Activated T-cell treated with anti-CD3 and anti-CD28 coated beads, Interleukin-2, amount 50 U/mL, for 1 hour (primary cell): ENCODE measurements around the gene HES7.
A peak's percentile ranks its signal among the peaks of the same experiment; 100 is the strongest.

ENCODE experiments used
- DNase-seq: peaks from one replicate; pipeline ENCODE4 v3.0.0-alpha.2; 2020

HES7 gene

DNA sequence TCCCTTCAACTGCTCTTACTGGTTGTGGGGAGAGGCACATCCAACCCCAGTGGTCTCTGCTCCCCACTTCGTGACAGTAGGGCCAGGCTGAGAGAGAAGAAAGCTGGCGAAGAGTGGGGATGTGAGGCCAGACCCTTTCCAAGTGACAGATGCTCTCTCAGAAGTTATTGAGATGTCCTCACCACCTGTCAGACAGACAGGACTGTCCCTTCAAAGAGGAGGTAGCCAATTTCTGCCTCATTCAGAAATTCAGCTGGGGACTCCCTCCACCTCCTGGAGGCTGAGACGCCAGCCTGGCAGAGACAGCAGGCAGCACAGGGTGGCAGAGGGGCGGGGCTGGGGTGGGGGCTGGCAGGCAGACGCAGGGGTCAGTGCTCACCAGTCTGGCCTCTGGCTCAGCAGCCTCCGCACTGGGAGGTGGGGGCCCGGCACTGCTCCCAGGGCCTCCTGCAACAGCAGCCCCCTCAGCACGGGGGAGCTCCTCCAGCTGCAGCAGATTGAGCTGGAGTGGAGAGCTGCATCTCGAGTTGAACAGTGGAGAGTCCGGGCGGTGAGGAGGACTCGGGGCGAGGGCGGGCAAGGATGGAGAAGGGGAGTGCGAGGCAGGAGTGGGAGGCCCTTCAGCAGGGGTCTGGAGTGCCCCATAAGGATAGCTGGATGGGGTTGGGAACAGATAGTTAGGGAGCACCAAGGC, 19.1 kb upstream of the HES7 start:
- DNase-seq: peak; percentile 24

DNA sequence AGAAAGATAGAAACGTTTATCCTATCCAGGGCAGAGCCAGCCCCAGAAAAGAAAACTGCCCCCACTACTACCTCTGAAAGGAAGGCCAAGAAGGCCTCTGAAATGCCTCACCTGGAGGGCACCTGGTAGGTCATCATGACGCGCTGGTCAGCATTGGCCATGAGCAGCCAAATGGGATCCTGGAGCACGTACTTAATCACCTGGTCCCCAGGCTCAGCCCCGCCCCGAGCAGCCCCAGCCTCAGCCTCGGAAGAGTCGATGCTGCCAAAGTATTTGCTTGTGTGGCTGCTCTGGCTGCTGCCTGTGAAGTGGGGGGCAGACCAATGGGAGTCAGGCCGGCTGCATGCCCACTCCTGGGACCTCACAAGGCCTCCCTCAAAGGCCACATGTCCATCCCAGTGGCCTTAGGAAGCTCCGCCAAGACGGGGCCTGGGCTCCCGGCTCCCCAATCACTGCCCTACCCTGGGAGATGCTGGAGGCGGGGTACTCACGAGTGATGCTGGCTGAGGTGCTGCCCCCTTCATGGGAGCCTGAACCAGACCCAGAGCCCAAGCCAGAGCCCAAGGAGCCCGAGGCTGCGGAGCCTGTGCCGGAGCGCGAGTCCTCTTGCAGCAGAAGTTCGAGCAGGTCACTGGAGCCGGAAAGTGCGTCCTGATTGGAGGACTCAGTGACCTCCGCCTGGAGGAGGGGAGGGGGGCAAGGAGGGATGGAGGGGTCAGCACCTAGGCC, 18.4 kb upstream of the HES7 start:
- no peak for DNase-seq

DNA sequence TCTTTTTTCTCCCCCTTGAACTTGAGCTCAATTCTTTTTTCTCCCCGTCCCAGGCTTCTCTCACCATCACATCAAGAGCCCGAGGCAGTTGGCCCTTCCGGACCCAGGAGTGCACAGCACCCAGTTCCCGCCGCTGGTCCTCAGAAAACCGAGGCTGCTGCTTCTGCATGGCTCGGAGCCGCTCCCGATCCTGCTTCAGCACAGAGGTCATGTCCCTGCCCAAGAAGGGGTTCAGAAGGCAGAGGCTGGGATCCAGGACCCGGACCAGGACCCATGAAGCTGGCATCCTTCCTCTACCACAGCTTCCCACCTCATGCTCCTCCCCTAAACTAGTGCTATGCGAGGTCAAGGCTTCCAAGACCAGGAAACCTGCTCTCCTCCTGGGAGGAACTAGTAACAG, 17.8 kb upstream of the HES7 start:
- no peak for DNase-seq

DNA sequence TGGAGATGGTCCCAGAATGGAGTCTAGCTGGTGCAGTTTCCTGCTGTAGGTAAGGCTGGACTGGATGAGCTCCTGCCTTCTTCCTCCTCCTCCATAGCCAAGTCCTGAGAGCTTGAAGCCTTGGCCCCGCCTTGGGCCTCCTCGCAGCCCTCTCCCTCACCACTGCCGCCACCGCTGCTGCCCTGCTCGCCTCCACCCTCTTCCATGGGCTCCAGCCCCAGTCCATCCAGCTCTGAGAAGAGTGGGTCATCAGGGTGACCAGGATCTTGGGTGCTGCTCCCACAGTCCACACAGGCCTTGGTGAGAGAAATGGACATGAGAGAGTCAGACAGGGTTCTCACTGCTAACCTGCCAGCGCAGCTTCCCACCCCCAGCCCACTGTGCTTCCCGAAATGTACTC, 17.1 kb upstream of the HES7 start:
- no peak for DNase-seq

DNA sequence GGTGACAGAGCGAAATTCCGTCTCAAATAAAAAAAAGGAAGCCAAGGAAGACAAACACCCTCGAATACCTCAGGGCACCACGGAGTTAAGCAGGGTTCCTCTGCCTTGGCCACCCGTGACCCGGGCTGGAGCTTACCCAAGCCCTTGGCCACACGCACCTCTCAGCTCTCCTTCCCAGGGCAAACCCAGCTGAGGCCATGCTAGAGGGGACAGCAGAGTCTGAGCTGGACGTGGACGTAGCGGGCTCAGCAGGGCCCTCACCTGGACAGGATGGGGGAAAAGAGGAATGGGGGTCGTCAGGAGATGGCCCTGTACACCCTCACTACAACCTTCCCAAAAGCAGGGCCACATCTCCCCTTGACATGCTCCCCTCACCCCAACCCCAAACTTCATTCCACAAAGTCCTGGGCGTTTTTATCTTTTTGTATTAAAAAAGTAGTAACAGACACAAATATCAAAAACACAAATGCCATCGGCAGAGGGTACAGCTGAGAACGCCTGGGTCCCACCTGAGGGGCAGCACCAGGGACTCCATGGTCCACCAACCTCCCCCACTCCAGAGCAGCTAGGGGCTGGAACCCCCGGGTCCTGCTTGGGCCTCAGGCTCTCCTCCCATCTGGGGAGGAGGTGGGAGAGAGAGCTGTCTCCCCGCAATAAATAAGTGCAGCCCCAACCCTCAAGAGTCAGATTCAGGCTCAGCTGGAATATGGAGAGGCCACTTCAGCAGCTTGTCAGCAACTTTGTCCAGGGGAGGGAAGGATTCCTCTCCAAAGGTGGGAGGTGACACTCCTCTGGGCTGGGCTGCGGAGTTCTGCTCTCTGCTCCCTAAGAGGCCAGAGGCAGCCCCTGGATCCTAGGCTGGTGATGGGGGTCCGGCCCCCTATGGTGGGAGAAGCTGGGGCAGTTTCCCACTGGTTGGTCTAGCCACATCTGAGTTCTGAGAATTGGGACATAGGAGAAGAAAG, 16.4 kb upstream of the HES7 start:
- DNase-seq: peak; percentile 30

DNA sequence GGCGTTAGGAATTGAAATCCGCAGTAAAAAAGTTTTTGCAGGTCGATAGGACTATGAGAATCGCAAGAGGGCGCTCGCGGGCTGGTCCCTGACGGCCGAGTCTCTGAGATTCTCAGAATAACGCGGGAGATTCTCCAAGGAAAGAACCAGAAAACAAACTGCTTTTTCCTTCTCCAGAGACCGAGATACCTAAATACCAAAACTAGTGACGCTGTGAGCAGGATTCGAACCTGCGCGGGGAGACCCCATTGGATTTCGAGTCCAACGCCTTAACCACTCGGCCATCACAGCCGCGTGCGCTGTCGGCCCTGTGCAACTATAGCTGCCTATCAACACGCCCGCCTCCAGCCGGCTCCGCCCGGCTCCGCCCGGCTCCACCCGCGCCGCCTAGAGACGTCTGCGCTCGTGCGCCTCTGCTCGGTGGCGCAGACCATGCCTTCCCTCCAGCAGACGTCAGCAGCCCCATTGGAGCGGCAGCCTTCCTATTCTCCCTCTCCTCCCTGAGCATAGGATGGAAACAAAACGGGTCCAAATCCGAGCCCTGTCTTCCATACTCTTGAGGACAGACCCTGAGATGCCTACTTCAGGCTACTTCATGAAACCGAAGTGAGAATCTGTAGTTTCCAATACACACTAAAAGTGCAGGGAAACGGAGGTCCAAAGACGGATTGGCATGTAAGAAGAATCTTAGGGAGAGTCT, 14.9 kb upstream of the HES7 start:
- peak; percentile 95 for DNase-seq

DNA sequence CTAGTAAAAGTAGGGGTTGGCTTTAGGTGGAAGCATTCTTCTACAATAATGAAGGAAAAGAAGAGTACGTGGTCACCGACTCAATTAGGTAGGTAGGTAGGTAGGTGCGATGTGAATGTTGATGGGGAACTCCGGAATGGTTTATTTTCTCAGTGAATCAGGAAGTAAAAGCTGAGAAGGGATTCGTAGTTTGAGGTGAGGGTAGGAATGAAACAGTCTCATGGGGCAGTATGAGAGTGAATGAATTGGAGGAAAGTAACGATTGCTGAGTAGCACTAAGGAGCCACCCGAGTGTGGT, 14.4 kb upstream of the HES7 start:
- no peak for DNase-seq

DNA sequence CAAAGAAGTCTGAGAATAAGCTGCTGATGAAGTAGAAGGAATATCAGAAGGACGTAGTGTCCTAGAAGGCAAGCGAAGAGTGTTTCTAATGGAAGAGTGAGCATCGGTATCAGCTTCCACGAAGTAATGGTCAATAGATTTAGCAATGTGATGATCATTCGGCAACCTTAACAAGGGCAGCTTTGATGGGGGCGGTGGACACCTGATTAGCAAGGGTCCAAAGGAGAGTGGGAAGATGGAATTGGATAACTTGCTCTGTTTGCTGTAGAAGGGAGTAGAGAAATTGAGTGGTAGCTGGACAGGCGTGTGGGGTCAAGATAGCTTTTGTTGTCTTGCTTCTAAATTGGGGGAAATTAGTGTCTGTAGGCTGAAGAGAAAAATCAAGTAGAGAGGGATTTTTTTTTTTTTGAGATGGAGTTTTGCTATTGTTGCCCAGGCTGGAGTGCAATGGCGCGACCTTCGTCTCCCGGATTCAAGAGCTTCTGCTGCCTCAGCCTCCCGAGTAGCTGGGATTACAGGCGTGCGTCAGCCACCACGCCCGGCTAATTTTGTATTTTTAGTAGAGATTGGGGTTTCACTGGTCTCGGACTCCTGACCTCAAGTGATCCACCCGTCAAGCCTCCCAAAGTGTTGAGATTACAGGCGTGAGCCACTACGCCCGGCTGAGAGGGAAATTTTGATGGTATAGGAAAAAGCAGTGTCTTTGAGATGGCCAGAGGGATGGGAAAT, 13.9 kb upstream of the HES7 start:
- peak; percentile 22 for DNase-seq

DNA sequence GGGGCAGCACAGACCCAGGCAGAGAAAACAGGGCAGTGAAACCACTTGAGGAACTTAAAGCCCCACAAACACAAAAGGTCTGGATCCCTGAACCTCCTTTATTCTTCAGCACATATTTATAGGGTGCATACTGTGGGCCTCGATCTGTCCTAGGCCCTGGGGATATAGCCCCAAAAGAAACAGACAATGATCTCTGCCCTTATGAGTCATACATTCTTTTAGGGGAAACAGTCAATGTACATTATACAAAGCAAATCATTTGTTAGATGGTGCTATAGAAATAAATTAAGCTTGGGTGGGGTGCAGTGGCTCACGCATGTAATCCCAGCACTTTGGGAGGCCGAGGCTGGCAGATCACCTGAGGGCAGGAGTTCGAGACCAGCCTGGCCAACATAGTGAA, 10.0 kb upstream of the HES7 start:
- no peak for DNase-seq

DNA sequence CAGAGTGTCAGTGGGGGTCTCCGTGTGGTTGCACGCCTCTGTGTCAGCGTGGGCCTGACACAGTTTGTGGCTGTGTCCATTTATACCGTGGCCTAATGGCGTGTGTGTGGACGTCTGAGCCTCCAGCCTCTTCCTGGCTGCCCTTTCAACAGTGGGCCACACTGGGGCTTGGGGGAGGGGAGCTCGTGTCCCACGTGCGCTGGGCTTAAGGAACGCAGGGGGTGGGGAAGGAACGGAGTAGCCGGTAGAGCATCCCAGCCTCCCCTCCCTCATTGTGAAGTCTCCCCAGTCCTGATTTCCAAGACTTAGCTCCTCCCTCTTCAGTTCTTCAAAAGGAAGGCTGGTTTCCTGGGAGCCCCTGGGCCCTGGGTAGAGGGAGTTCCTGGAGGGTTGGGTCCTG, 9.5 kb upstream of the HES7 start:
- no peak for DNase-seq

DNA sequence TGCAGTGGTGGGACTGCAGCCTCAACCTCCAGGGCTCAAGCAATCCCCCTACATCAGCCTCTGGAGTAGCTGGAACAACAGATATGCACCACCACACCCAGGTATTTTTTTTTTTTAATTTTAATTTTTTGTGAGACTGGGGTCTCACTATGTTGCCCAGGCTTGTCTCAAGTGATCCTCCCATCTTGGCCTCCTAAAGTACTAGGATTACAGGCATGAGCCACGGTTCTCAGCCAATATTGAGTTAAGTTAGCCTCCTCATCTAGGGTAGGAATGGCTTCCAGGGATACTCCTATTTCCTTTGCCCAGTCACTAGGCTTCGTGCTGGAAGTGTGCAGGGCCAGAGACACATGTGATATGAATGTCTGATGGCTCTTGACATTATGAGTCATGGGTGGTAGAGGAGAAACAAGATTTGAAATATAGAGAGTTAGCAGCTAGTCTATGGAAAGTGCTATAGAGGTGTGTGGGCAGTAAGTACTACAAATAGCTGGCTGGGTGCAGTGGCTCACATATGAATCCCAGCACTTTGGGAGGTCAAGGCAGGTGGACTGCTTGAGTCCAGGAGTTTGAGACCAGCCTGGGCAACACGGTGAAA, 8.0 kb upstream of the HES7 start:
- no peak for DNase-seq

DNA sequence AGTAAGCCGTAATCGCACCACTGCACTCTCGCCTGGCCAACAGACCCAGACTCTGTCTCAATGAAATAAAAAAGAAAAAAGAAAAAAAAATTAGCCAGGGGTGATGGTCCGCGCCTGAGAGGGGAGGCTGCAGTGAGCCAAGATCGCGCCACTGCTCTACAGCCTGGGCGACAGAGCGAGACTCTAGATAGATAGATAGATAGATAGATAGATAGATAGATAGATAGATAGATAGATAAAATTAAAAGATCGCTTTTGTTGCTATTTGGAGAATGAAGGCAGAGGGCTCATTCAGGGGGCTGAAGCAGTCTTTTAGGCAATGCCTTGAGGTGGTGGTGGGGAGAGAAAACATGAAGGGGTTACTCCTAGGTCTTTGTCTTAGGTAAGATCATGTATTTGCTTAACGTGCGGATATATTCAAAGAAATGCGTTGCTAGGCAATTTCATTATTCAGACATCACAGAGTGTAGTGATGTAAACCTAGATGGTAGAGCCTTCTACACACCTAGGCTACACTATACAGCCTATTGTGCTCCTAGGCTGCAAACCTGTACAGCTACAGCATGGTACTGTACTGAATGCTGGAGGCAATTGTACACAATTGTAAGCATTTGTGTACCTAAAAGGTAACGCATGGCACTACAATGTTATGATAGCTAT, 4.3 kb upstream of the HES7 start:
- DNase-seq: no peak

DNA sequence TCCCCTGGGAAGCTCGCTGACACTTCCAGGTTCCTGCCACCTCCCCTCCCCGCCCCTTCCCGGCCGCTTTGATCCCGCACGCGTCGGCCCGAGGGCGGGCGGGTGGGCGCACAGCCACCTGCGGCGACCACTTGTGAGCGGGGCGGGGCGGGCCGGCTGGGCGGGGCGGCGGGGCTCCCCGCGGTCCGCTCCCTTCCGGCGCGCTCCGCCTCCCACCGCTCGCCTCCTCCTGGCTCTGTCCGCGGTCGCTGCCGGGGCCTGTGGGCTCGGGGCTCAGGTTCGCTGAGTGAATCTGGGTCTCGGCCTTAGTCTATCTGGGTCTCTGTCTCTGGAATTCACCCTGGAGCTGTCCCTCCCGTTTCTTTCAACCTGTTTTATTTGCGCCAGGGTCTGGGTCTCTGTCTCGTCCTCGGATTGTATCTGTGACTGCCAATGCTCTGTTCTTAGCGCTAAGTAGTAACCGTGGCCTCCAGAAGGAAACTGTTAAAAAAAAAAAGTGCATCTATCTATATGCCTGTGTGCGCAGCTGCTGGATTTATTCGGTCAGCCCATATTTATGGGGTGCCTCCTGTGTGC, 2.7 kb upstream of the HES7 start:
- DNase-seq: peak; percentile 56

DNA sequence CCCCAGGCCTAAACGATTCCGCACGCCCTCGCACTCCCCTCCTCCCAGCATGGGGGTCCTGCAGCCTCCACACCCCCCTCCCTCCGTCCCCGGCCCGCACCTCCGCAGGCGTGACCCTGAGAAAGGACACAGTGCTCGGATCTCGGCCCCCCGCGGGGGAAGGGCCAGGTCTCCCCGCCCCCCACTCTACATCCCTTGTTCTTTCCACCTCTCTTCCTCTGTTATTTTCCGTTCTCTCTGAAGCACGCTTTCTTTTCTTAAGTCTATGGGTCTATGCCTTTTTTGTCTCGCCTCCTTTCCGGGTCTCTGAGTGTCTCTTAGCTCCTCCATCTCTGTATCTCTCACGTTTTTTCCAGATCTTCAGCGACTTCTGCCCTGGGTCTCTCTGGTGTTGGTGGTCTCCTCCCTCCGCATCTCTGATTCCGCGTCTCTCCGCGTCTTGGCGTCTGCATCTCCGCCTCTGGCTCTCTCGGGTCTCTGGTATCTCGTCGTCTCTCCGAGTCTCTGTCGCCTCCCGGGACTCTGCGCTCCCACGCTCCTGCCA, 2.1 kb upstream of the HES7 start:
- no peak for DNase-seq

DNA sequence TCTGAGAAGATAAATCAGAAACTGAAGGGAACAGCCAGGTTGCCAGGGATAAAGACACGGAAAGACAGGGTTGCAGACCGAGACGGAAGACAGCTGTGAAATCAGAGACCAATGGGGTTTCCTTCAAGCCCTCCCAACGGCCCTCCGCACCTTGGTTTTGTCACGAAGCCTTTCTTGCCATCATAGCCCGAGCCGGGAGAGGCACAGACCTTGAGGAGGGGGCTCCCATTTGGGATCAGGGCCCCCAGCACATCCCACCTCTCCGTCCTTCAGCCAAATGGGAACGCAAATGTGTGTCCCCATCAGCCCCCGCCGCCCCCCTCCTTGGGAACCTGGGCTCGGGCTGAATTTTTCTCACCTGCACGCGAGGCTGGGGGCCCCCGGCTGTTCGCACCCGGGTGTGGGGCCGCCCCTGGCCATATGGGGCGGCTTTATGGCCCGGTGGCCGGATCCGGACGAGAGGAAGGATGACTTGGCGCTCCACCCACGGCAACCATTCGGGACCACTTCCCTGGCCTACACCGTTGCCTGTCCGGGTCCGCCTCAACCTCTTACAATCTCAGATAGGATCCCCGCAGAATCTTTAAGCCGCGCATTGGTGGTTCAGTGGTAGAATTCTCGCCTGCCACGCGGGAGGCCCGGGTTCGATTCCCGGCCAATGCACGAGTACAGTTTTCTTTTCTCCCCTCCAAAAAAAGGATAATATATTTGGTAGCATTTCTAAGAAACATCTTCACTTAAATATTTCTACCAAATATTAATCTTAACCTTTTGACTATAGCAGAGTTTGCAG, 1.4 kb upstream of the HES7 start:
- DNase-seq: peak; percentile 89

DNA sequence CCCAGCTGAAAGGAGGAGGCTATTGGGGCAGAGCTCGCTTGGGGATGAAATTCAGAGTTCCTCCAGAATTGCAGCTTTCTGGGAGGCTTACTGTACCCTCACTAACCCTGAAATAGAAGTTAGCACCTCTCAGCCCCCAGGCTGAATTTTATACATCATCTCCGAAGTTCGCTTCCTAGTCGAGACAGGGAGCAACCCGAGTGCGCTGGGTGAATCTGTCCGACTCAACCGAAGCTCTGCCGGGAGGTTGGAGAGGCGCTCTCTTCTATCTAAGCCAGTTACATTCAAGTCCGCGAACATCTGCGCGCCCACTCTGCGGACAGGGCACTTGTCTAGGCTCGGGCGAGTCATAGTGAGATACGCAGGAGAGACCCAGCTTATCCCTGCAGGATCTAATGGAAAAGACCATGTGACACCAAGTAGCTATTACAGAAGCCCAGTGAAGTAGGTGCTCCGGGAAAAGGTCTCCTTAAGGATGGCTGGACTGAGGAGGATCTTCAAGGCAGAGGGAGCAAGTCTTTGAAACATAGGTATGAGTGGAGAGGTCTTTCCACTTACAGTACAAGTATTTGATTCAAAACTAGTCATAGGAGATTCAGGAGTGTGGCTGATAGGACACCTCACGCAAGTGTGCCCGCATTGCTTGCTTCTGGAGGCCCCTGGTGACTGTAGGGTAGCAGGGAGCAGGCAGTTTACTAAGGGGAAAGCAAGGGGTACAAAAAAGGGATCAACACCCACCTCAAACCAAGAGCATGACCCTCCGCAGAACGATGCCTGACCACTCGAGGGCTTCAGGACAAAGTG, 646 bp upstream of the HES7 start:
- DNase-seq: peak; percentile 45

DNA sequence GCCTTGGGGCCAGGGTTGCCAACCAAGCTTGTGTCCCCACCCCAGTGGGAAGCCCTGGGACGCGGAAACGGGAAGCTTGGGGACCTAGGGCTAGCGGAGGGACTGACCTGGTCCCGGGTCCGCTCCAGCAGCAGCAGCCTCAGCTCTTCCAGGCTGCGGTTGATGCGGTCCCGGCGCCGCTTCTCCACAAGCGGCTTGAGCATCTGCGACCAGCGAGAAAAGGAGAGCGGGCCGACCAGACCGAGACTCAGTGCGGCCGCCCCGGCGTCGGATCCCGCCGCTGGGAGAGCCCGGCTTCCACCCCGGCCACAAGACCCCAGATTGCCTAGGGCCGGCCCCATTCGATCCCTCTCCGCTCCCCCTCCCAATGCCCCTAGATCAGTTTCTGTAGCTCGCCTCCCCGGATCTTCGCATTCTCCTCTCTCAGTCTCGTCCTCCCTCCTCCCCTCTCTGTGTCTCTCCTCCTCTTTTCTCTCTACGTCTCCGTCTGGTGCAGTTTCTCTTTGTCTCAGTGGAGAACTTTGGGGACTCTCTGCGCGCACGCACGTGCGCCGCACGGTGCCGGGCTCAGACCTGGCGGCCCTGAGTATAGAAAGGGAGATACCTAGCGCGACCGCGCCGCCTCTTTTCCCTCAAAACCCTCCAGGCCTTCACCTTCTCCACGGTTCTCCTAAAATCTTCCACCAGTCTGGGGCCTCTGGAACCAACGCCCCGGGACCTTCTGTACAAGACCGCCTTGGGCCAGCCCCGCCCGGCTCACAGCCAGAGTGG, 797 bp downstream of the HES7 start:
- peak; percentile 54 for DNase-seq

DNA sequence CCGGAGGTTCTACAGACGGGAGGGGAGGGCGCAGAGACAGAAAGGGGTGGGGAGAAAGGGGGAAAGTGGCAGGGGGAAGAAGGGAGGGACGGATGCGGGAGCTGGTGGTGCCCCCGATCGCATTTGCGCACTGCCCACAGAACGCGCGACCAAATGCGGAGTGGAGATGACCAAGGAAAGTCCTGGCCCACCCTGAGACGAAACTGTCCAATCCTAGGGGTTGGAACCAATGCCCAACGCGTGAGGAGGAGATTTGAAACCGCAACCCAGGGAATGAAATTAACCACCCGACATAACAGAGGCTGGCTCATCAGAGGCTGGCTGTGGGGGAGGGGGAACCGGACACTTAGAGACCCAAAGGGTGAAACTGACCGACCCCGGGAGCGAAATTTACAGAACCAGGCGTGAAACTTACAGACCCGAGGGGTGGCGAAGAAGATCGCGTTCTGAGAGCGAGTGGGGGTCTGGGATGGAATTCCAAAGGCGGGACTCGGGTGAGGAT, 1.4 kb downstream of the HES7 start:
- DNase-seq: no peak
